GM18517 (cell line): ENCODE results near the gene MXI1.
A peak's percentile ranks its signal among the peaks of the same experiment; 100 is the strongest.
"Not testable (repeated sequence)": the region's sequence is repeated elsewhere in the genome, so short reads cannot be mapped to it uniquely, and the experiment has no call there.

Experiments used
- ATAC-seq: cut with Tn5 transposase; IDR thresholded peaks from one replicate; pipeline ENCODE4 v1.9.1; 2021; ENCODE audit warnings: mild to moderate bottlenecking, moderate library complexity; ENCODE audit not compliant: unreplicated experiment

The MXI1 gene

GRCh38 chr10:110181451-110181850, 26.0 kb upstream of the MXI1 start:
- ATAC-seq, result no peak

- ATAC-seq, result no peak
These were observed 25.5 kb upstream of the MXI1 start for GRCh38 chr10:110181911-110182310.

GRCh38 chr10:110184398-110184797, 23.0 kb upstream of the MXI1 start:
- ATAC-seq, result no peak

GRCh38 chr10:110185646-110186182, 21.7 kb upstream of the MXI1 start:
- not testable (repeated sequence) for ATAC-seq

DNA sequence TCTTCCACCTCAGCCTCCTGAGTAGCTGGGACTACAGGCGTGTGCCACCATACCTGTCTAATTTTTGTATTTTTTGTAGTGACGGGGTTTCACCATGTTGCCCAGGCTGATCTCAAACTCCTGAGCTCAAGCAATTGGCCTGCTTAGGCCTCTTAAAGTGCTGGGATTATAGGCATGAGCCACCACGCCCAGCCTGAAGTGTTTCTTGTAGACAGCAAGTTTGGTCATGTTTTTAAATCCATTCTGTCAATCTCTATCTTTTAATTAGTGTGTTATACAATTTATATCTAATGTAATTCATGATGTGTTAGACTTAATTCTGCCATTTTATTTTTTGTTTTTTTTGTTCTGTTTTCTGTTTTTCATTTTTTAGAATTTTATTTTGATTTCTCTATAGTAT, 17.2 kb upstream of the MXI1 start:
- ATAC-seq, result no peak

- ATAC-seq, result no peak
These were observed 14.9 kb upstream of the MXI1 start for GRCh38 chr10:110192552-110192951.

- ATAC-seq, result no peak
These were observed 6.9 kb upstream of the MXI1 start for GRCh38 chr10:110200503-110200902.

DNA sequence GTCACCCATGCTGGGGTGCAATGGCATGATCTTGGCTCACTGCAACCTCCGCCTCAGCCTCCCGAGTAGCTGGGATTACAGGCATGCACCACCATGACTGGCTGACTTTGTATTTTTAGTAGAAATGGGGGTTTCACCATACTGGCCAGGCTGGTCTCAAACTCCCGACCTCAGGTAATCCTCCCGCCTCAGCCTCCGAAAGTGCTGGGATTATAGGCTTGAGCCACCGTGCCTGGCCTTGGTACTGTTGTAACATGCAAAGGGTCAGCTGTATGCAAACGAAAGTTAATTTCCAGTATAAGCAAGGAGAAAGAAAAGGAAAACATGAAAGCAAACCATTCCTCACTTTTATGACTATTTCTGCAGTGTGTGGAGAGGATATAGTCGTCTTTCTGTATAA, 6.4 kb upstream of the MXI1 start:
- not testable (repeated sequence) for ATAC-seq

DNA sequence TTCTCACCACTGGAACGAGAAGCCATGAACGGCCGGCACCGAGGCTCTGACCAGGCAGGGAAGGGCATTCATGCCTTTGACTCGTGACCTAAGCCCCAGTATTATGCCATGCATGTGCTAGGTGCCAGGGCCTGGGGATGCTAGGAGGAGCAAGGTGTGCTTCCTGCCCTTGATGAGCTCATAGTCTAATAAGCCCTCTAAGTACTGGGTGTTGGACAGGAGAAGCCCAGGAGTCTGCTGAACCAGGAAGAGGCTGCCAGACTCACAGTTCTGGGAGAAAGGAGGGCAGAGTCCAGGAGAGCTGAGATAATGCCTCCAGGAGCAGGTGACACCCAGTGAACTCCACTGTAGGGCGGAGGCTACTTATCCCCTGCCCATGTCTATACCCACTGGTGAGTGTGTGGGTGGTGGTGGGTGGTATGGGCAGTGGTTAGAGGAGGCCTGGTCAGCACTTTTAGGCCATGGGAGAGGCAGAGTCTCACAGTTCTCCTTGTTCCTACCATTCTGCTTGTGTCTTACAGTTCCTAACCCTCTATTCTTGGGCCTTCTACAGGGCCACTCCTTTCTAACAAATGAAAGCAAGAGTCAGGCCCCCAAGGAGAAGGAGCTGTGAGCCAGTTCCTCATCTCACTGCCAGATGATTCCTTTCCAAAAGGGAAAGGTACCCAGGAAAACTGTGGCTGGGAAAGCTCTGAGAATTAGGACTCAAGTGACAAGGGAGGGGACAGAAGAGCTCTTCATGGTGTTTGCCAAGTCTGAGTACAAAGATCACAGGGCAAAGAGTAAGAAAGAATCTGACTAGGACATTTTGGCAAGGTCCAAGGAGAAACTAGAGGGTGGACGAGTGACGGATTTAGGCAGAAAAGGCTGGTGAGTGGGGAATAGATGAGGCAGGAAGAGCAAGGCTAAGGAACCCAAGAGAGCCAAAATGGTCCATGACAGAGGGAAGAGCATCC, 3.6 kb upstream of the MXI1 start:
- no peak for ATAC-seq

DNA sequence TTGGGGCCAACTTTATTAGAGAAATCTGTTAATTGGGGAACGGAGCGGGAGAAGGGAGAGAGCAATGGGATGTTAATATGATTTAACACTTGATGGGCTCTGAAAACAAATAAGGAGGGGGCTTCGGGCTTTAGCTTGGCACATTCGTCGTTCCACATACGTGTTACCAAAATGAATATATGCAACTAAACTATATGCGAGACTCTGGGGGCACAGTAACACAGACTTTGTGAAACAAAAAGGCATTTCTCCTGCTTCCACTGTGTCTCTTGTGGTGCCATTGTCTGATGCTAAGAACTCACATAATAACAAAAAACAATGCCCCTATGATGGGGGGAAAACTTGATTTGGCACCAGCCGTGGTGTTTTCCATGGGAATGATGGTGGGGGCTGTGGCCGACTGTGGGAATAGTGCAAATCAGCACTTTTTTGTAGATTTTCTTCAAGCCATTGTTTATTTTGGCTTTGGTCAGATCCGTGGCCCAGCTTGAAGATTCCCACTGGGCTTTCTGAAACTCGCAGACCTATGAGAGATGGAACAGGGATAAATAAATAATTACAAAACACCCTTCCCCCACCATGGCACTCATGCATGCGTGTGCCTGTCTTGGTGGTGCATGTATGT, 2.2 kb upstream of the MXI1 start:
- no peak for ATAC-seq

DNA sequence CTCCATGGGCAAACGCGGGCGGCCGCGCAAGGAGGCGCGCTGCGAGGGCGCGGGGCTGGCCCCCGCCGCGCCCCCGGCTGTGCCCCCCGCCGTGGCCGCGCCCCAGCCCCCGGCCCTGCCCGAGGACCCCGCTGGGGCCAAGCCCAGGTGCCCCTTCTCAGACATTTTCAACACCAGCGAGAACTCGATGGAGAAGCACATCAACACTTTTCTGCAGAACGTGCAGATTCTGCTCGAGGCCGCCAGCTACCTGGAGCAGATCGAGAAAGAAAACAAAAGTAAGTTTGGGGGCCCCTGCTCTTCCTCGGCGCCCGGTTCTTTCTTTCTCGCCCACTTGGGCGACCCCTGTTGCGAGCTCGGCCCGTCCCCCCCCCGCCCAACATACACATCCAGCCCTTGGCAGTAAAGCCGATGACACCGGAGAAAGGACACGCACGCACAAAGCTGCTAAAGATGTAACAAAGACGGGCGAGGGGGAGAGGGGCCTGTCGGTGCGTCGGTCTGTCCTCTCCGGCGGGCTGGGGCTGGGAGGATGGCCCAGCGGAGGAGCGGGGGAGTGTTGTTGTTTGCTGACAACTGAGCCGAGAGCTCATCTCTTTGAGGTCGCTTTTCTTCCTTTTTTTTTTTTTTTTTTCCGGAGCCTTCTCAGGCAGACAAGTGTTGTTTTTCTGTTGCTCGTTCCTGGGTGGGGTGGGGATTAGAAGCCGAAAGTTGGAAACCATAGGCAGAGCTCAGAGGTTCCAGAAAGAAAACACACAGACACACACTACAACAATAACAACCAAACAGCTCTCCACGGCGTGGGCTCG, 604 bp downstream of the MXI1 start:
- ATAC-seq, result peak; percentile 4

DNA sequence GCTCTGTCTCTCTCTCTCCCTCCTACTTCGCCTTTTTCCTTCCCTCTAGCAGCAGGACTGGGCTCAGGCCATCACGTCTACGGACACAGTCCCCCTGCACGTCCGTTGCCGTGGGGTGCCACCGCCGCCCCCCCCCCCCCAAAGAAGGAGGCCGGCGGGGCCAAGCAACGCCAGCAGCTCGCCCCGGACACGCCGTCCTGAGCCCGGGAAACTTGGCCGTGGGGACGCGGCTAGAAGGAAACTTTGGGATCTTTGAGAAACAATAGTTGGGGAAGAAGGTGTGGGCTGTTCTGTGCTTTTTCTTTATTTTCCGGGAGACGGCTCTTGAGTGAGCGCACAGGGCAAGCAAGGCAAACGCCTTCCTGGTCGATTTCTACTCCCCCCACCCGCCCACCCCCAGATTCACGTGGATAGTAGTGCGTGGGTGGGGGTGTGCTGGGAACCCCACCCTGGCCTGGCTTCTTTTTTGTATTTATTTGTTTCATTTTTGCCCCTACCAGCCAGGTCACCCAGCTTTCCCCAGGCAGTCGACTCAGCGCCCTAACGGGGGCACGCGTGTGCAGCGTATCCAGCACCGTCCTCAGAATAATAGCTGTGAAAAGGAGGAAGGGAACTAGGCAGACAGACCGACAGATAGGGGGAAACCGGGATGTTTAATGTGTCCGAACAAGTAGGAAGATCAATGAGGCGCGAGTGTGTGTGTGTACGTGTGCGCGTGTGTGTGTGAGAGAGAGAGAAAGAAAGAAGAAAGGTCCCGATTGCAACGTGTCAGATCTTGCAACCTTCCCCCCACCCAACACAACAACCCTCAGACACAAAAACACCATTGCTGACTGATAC, 1.4 kb downstream of the MXI1 start:
- ATAC-seq, result no peak

- ATAC-seq, result no peak
These were observed 2.1 kb downstream of the MXI1 start for GRCh38 chr10:110209454-110209925.

- ATAC-seq, result no peak
These were observed 2.7 kb downstream of the MXI1 start for GRCh38 chr10:110209926-110210673.

- peak; percentile 74 for ATAC-seq
These were observed 3.5 kb downstream of the MXI1 start for GRCh38 chr10:110210674-110211464.

- ATAC-seq, result no peak
These were observed 4.0 kb downstream of the MXI1 start for GRCh38 chr10:110211465-110211843.

DNA sequence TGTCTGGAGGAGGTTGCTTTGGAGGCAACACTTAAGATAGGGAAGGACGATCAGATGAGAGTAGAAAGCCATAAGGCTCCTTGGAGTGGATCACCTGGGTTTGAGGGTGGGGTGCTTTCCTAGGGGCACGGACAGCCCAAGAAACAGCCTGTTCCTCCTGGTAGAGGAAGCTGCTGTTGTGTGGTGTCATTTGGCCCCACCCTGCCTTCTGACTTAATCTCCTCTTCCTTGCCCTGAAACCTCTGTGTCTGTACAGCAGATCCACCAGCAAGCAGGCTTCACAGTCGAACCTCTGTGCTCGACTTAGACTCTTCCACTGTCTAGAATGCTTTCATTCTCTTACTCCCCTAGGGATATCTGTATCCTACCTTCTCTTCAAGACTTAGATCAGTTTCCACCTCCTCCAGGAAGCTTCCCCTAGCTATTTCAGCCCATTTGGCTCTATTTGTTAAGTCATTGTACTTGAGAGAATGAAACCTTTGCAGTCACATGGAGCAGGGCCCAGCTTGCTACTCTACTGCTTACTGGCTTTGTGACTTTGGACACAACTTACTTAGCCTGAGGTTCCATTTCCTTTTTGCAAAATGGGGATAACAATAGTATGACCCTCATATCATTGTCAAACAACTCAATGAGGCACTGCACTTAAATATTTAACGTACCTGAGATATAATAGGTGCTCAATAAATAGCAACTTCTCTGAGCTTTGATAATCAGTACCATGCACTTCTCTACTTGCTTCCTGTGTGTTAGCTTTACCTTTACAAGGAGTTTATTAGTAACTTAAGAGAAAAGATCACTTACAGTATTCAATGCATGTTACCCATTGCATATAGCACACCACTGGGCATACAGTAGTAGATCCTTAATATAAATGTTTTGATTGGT, 5.0 kb downstream of the MXI1 start:
- ATAC-seq, result no peak

DNA sequence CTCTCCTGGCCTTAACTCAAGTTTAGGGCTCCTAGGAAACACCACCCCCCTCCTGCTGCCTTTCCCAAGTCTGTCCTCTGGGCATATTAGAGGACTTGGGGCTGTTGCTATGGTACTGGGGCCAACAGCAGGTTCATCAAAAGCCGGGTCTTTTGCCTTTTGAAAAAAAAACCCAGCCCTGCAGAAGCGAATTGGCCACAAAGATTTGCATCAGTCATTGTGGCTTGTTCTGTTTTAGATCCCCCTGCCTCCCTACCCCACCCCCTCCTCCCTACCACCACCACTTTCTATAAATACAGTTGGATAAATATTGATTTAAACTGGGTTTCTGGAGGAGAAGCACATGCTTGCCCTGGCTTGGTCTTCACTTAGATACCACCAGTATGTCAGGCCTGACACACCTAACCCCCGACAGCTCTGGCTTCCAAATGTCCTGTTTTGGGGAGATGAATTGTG, 7.0 kb downstream of the MXI1 start:
- ATAC-seq, result no peak
